PC-3 (cell line): ENCODE data around the gene THOC5. TPM values are rescaled to one million over a fixed set of nuclear protein-coding genes. Genes with fewer than 3 reads are reported as not detected.

Experiments
- ATAC-seq: fragments of 200-7000 bp; cut with Tn5 transposase; 2 replicates; pipeline ENCODE4 v1.9.1; 2020; ENCODE audit warnings: mild to moderate bottlenecking, moderate library complexity
- BruUV-seq: library from RNA; stranded (reverse); fragments of 400-500 nt; replicated peaks from 2 replicates; lab custom pipeline; 2021; lab: Mats Ljungman, UMichigan
- CTCF ChIA-PET: fragments of 300-600 bp; sonication (Branson Sonifier 250); formaldehyde crosslinking; loops from one replicate; lab custom pipeline; 2022; ENCODE audit warnings: antibody characterized with exemption; lab: Charles Lee
- POLR2A ChIA-PET: fragments of 300-600 bp; sonication (Branson Sonifier 250); formaldehyde crosslinking; loops from one replicate; lab custom pipeline; 2022; ENCODE audit warnings: antibody characterized with exemption; ENCODE audit not compliant: unreplicated experiment; lab: Charles Lee
- DNase-seq: peaks from one replicate; pipeline ENCODE4 v3.0.0-alpha.2; 2015
- H2AFZ ChIP-seq: fragments of 300-600 bp; sonication (generic); 2 replicates; pipeline ENCODE4 v1.6.0; 2016; ENCODE audit warnings: antibody characterized with exemption, low read length
- H3F3A ChIP-seq: fragments of 300-600 bp; sonication (generic); one replicate; pipeline ENCODE4 v1.6.0; 2017; ENCODE audit warnings: antibody characterized with exemption, low read length, control low read depth, mild to moderate bottlenecking; ENCODE audit not compliant: unreplicated experiment
- H3K27ac ChIP-seq: fragments of 300-600 bp; sonication (generic); 2 replicates; pipeline ENCODE4 v1.5.1; 2016; ENCODE audit warnings: mild to moderate bottlenecking, low read length
- H3K27me3 ChIP-seq: fragments of 300-600 bp; sonication (generic); 2 replicates; pipeline ENCODE4 v1.6.1; 2016; ENCODE audit warnings: low read length, mixed read lengths
- H3K36me3 ChIP-seq: fragments of 300-600 bp; sonication (generic); 2 replicates; pipeline ENCODE4 v1.6.1; 2016; ENCODE audit warnings: low read depth, mixed run types, low read length, mixed read lengths
- H3K4me1 ChIP-seq: fragments of 300-600 bp; sonication (generic); 2 replicates; pipeline ENCODE4 v1.5.1; 2016; ENCODE audit warnings: low read length; ENCODE audit not compliant: insufficient read depth
- H3K4me2 ChIP-seq: fragments of 300-600 bp; sonication (generic); 2 replicates; pipeline ENCODE4 v1.6.0; 2016; ENCODE audit warnings: low read length
- H3K4me3 ChIP-seq: fragments of 300-600 bp; sonication (generic); 2 replicates; pipeline ENCODE4 v1.5.1; 2016; ENCODE audit warnings: mild to moderate bottlenecking, low read length, mixed read lengths
- H3K79me2 ChIP-seq: fragments of 300-600 bp; sonication (generic); 2 replicates; pipeline ENCODE4 v1.6.1; 2017; ENCODE audit warnings: low read length, mixed read lengths
- H3K9ac ChIP-seq: fragments of 300-600 bp; sonication (generic); 2 replicates; pipeline ENCODE4 v1.6.0; 2016; ENCODE audit warnings: mild to moderate bottlenecking, low read length
- H3K9me2 ChIP-seq: fragments of 300-600 bp; sonication (generic); replicated peaks from 2 replicates; pipeline ENCODE4 v1.6.1; 2016; ENCODE audit warnings: mixed run types, low read length, mixed read lengths
- H3K9me3 ChIP-seq: fragments of 300-600 bp; sonication (generic); 2 replicates; pipeline ENCODE4 v1.6.1; 2016; ENCODE audit warnings: low read length, mixed read lengths
- H4K20me1 ChIP-seq: fragments of 300-600 bp; sonication (generic); 2 replicates; pipeline ENCODE4 v1.6.1; 2016; ENCODE audit warnings: low read length, mixed read lengths
- CTCF ChIP-seq: fragments of 300-600 bp; sonication (generic); conservative IDR thresholded peaks from 2 replicates; pipeline ENCODE4 v1.5.1; 2017; ENCODE audit warnings: antibody characterized with exemption, low read depth, mild to moderate bottlenecking, low read length
- EZH2 ChIP-seq: fragments of 300-600 bp; sonication (generic); IDR thresholded peaks from one replicate; pipeline ENCODE4 v1.6.1; 2017; ENCODE audit warnings: antibody characterized with exemption, mild to moderate bottlenecking, low read length; ENCODE audit not compliant: unreplicated experiment
- EZH2phosphoT487 ChIP-seq: fragments of 300-600 bp; sonication (generic); IDR thresholded peaks from 2 replicates; pipeline ENCODE4 v1.6.1; 2018; ENCODE audit warnings: mild to moderate bottlenecking, antibody characterized with exemption, low read length, borderline replicate concordance
- intact Hi-C: fragments of 100-400 bp; cut with micrococcal nuclease; formaldehyde crosslinking; loops from 2 replicates; pipeline ENCODE4 v1.9.0; 2023
- total RNA-seq: library from RNA; depleted of rRNA; stranded (reverse); fragments of >200 nt; gene quantifications from 2 replicates; pipeline ENCODE4 v1.2.3, GENCODE V29; 2014

Gene THOC5
- total RNA-seq, 1 experiment from 2014 or later = 33.9 TPM

GRCh38 chr22:29520851-29521250, 32.7 kb downstream of the THOC5 start:
- H3F3A ChIP-seq = no peaks in the 10 kb centered on the region

DNA sequence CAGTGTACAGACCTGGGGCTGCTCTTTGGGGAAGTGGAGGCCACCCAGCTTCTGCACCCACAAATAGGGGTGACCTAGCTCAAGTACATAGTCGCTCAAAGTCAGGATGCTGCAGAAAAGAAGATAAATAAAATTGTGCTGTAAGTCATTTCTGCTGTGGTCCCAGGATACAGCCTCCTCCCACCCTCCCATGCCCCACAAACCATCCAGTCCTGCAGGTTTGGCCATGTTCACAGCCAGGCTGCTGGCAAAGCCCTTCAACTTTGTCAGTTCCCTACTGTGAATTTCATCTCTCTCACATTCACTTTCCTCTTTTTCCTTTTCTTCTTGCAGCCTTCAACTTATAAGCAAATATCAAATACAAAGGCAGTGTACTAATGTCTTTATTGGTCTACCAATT, 33.6 kb downstream of the THOC5 start:
- H3F3A ChIP-seq = no peaks in the 10 kb centered on the region
- H3K79me2 ChIP-seq = no peaks in the 10 kb centered on the region
- BruUV-seq = no TSS peak
- TF ChIP-seq EZH2phosphoT487 (no peak), CTCF (no peak), EZH2 (no peak)
- POLR2A ChIA-PET = no interaction called here
- no peak overlapping the region for H3K27ac ChIP-seq
- no peak overlapping the region for H3K4me3 ChIP-seq
- H3K9me2 ChIP-seq = no peaks in the 10 kb centered on the region
- H3K27me3 ChIP-seq = no peaks in the 10 kb centered on the region
- CTCF ChIA-PET = no interaction called here
- H3K9me3 ChIP-seq = no peaks in the 10 kb centered on the region
- intact Hi-C loops = no loop called here
- ATAC-seq = no peak
- H3K9ac ChIP-seq = no peak overlapping the region
- peaks cover 42% of the 10 kb centered on the region; the same call in 1 of the 2 replicates for H3K36me3 ChIP-seq
- no peaks in the 10 kb centered on the region for H4K20me1 ChIP-seq
- DNase-seq = no peak
- no peak overlapping the region for H2AFZ ChIP-seq
- H3K4me1 ChIP-seq = no peaks in the 10 kb centered on the region
- no peak overlapping the region for H3K4me2 ChIP-seq

More at GRCh38 chr22:29520851-29521250, 32.7 kb downstream of the THOC5 start:
- no peak for ATAC-seq
- H4K20me1 ChIP-seq = no peaks in the 10 kb centered on the region
- no peaks in the 10 kb centered on the region for H3K9me3 ChIP-seq
- H3K4me3 ChIP-seq = no peak overlapping the region
- ChIA-PET POLR2A (no interaction called here), CTCF (no interaction called here)
- H3K36me3 ChIP-seq = peaks cover 46% of the 10 kb centered on the region; the same call in 1 of the 2 replicates
- no peak overlapping the region for H3K9ac ChIP-seq
- H2AFZ ChIP-seq = no peak overlapping the region
- no peak for TF ChIP-seq EZH2phosphoT487
- no peak for TF ChIP-seq CTCF
- no peak for TF ChIP-seq EZH2
- no TSS peak for BruUV-seq
- intact Hi-C loops = no loop called here
- peak; percentile 10 for DNase-seq
- no peaks in the 10 kb centered on the region for H3K4me1 ChIP-seq
- no peaks in the 10 kb centered on the region for H3K27me3 ChIP-seq
- H3K79me2 ChIP-seq = no peaks in the 10 kb centered on the region
- no peak overlapping the region for H3K4me2 ChIP-seq
- no peak overlapping the region for H3K27ac ChIP-seq
- no peaks in the 10 kb centered on the region for H3K9me2 ChIP-seq

GRCh38 chr22:29518427-29518826, 35.1 kb downstream of the THOC5 start:
- intact Hi-C loops = no loop called here
- Histone ChIP-seq H3K9ac (no peak overlapping the region), H3K27me3 (no peaks in the 10 kb centered on the region), H3K79me2 (no peaks in the 10 kb centered on the region), H3K36me3 (peaks cover 29% of the 10 kb centered on the region; the same call in 1 of the 2 replicates), H3K9me3 (no peaks in the 10 kb centered on the region), H3K4me2 (no peak overlapping the region), H3F3A (no peaks in the 10 kb centered on the region), H2AFZ (no peak overlapping the region), H3K27ac (no peak overlapping the region), H3K4me3 (no peak overlapping the region), H4K20me1 (no peaks in the 10 kb centered on the region), H3K4me1 (no peaks in the 10 kb centered on the region), H3K9me2 (no peaks in the 10 kb centered on the region)
- DNase-seq (no peak), ATAC-seq (no peak)
- POLR2A ChIA-PET = no interaction called here
- CTCF ChIA-PET = no interaction called here
- no TSS peak for BruUV-seq
- TF ChIP-seq EZH2phosphoT487 = no peak
- no peak for TF ChIP-seq EZH2
- no peak for TF ChIP-seq CTCF
